Measurements from ENCODE around the gene NHLRC4.

Gene NHLRC4

DNA sequence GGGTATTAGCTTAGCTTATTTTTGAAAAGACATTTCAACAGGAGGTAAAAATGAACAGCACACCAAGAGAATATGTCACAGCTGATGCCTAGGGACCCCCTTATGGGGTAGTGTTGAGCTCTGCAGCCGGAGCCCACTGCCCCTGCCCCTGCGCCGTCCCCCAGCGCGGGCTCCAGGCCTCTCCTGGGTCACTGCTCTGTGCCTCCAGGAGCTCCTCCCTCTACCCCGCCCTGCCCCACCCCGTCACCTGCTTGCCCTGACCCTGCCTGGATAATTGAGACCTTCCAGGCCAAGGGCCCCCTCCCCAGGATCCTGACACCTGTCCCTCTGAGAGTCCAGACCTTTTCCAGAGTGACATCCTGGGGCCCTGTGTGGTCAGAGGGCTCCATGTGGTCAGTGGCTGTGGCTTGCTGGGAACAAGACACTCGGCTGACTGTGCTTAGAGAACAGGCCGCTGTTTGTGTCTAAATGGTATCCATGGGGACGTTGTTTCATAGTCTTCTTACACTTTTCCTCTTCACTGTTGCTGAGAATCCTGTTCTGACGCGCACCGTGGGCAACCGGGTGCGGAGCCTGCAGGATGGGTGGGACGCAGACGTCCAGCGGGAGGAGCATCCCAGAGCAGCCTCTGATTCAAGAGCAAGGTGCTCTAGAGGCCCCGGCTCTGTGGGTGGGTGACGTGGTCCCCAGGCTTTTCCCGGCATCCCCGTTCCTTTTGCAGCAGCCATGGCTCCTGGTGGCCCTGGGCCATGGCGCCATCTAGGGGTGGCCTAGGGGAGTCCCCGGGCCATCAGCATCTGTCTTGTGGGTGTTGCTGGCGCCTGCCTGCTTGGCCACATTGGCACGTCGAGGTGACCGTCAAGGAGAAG lies 43.9 kb downstream of the NHLRC4 start:
- H3K4me3 ChIP-seq (ENCODE audit: low read depth, low read length), result no peak overlapping the region
- TF ChIP-seq, protein P1, sequence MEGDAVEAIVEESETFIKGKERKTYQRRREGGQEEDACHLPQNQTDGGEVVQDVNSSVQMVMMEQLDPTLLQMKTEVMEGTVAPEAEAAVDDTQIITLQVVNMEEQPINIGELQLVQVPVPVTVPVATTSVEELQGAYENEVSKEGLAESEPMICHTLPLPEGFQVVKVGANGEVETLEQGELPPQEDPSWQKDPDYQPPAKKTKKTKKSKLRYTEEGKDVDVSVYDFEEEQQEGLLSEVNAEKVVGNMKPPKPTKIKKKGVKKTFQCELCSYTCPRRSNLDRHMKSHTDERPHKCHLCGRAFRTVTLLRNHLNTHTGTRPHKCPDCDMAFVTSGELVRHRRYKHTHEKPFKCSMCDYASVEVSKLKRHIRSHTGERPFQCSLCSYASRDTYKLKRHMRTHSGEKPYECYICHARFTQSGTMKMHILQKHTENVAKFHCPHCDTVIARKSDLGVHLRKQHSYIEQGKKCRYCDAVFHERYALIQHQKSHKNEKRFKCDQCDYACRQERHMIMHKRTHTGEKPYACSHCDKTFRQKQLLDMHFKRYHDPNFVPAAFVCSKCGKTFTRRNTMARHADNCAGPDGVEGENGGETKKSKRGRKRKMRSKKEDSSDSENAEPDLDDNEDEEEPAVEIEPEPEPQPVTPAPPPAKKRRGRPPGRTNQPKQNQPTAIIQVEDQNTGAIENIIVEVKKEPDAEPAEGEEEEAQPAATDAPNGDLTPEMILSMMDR (IDR thresholded peaks at IDR 0.05; ENCODE audit: borderline replicate concordance, insufficient read depth, low read depth, low read length), result peak; percentile 55; the same call in 1 of the 2 replicates

DNA sequence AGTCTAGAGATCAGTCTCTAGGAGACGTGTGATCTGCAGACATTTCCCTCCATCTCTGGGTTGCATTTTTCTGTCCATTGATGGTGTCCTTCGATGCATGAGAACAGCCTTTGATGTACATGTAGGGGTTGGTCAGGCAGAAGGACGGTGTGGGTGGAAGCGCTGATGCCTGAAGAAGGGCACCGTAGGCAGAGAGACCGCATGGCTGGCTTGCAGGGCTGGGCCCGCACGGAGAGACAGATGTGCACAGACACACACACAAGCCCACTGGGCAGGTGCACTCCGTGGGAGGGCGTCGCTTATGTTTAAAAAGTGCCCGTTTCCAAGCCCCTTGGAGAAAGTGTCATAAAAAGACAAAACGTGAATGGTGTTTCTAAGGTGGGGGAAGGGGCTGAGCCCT lies 48.3 kb downstream of the NHLRC4 start:
- H3K4me3 ChIP-seq (ENCODE audit: low read depth, low read length), result no peak overlapping the region
- TF ChIP-seq, protein P1 (IDR thresholded peaks at IDR 0.05; ENCODE audit: borderline replicate concordance, insufficient read depth, low read depth, low read length), result no peak

DNA sequence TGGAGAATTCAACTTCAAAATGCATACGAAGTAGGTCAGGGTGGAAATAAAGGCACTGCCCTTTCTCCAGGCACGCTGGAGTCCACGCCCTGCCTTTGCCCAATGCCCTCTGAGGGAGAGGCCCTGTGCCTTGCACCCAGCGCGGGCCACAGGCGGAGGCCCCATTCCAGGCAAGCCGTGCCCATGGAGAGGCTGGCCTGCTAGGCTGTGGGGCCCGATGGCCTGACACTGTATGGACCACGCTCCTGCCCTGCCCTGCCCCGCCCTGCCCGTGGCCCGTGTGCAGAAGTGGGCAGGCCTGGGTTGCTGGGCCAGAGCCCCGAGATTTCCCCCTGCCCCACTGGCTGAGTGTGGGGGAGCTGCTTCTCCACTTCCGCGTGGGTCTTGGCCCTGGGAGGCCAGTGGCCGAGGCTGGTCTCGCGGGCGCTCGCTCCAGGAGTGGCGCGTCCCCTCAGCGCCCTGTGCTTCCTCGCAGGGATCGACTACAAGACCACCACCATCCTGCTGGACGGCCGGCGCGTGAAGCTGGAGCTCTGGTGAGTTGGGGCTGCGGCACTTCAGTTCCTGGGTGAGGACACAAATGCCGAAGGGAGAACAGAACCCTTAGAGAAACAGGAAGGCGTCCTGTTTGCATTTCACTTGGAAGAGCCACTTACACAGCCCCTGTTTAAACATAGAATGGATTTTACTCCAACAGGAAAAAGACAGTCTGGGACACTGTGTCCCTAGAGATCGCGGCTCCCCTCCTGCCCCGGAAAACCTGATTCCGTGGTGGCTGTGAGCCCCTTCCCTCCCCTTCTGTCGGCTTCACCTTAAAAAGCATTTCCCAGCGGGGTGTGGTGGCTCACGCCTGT lies 50.2 kb downstream of the NHLRC4 start:
- no peak overlapping the region for H3K4me3 ChIP-seq (ENCODE audit: low read depth, low read length)
- TF ChIP-seq, protein P1 (IDR thresholded peaks at IDR 0.05; ENCODE audit: borderline replicate concordance, insufficient read depth, low read depth, low read length), result no peak

DNA sequence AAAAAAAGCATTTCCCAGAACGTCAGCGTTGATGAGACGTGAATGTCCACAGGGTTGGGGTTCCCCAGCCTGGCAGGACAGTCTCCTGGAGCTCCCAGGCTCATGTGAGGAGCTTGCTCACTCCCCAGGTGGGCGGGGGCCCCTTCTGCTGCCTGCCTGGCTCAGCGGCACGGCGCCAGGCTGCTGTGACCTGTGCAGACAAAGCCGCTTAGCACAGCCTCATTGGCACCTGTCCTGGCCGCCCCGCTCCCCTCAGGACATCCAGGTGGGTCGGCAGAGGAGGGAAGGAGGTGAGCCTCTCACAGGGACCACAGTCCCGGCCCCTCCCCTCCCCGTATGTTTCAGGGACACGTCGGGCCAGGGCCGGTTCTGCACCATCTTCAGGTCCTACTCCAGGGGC lies 51.0 kb downstream of the NHLRC4 start:
- TF ChIP-seq, protein P1 (IDR thresholded peaks at IDR 0.05; ENCODE audit: borderline replicate concordance, insufficient read depth, low read depth, low read length), result no peak
- no peak overlapping the region for H3K4me3 ChIP-seq (ENCODE audit: low read depth, low read length)

Measured in GM12875 (cell line).